SK-N-MC (cell line): ENCODE results near the gene B4GALT6.

Experiments used
- EZH2 ChIP-seq: fragments of 200-600 bp; sonication (generic); IDR thresholded peaks from one replicate; pipeline ENCODE4 v1.6.1; 2017; ENCODE audit warnings: antibody characterized with exemption
- POLR2AphosphoS5 ChIP-seq: IDR thresholded peaks from 2 replicates; pipeline ENCODE4 v1.6.1; 2012; ENCODE audit warnings: mild to moderate bottlenecking, low read depth, low read length, borderline replicate concordance

DNA sequence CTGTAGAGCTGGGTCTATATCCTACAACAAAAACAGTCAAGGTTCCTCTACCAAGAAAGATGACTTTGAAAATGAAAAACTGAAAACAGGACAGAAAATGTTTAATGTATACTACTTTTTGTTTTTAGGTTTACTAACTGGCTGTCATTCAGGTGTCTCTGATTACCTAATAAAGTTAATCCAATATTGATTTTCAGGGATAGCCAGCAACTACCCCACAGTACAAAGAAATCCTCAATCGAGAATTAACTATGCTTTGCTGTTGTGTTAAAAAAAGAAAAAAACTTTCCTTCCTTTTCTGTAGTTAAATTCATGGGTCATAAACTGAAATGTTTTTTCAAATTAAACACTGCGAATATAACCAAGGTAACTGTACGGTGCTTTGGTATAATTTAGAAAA is 46.9 kb downstream of the B4GALT6 start:
- TF ChIP-seq EZH2: no peak
- TF ChIP-seq POLR2AphosphoS5: no peak
